WTC11 (cell line): Measurements from ENCODE around the gene KLHL13. TPM values are rescaled to one million over a fixed set of nuclear protein-coding genes. Genes with fewer than 3 reads are reported as not detected.

ENCODE experiments used
- ATAC-seq: fragments of 200-7000 bp; cut with Tn5 transposase; 2 replicates; pipeline ENCODE4 v1.10.0; 2021; ENCODE audit warnings: mild to moderate bottlenecking, moderate library complexity
- CTCF ChIA-PET: fragments of 300-600 bp; sonication (Branson Sonifier 250); formaldehyde crosslinking; loops from one replicate; lab custom pipeline; 2021; ENCODE audit warnings: antibody characterized with exemption; lab: Charles Lee
- POLR2A ChIA-PET: fragments of 350-600 bp; sonication (Branson Sonifier 250); formaldehyde crosslinking; loops from one replicate; lab custom pipeline; 2021; ENCODE audit warnings: antibody characterized with exemption; lab: Charles Lee
- DNase-seq: peaks from one replicate; pipeline ENCODE4 v3.0.0; 2021; ENCODE audit warnings: low spot score
- H3K27ac Mint-ChIP-seq: 2 replicates; pipeline ENCODE4 v1.8.0; 2021; ENCODE audit warnings: mixed read lengths
- H3K27me3 Mint-ChIP-seq: 2 replicates; pipeline ENCODE4 v1.8.0; 2021; ENCODE audit warnings: low read depth, mild to moderate bottlenecking, moderate library complexity, mixed read lengths
- H3K36me3 Mint-ChIP-seq: 2 replicates; pipeline ENCODE4 v1.8.0; 2021; ENCODE audit warnings: mixed read lengths
- H3K4me1 Mint-ChIP-seq: 2 replicates; pipeline ENCODE4 v1.8.0; 2022; ENCODE audit warnings: mixed read lengths
- H3K4me3 Mint-ChIP-seq: 2 replicates; pipeline ENCODE4 v1.8.0; 2021; ENCODE audit warnings: mild to moderate bottlenecking, moderate library complexity, mixed read lengths
- H3K9me3 Mint-ChIP-seq: 2 replicates; pipeline ENCODE4 v1.8.0; 2021; ENCODE audit warnings: mixed read lengths
- ATF3 ChIP-seq: sonication (generic); formaldehyde crosslinking; conservative IDR thresholded peaks from 2 replicates; pipeline ENCODE4 v1.8.1; 2022; ENCODE audit warnings: mild to moderate bottlenecking, missing genetic modification reagents
- CBFB ChIP-seq: sonication (generic); formaldehyde crosslinking; IDR thresholded peaks from 2 replicates; pipeline ENCODE4 v1.8.1; 2022; ENCODE audit warnings: mild to moderate bottlenecking, low read depth, missing genetic modification reagents
- E2F4 ChIP-seq: sonication (generic); formaldehyde crosslinking; IDR thresholded peaks from 2 replicates; pipeline ENCODE4 v1.8.1; 2022; ENCODE audit warnings: low read depth, mild to moderate bottlenecking, moderate library complexity, missing genetic modification reagents, borderline replicate concordance
- ESRRA ChIP-seq: sonication (generic); formaldehyde crosslinking; IDR thresholded peaks from 2 replicates; pipeline ENCODE4 v1.8.1; 2022; ENCODE audit warnings: mild to moderate bottlenecking, missing genetic modification reagents, borderline replicate concordance
- FOXK1 ChIP-seq: sonication (generic); formaldehyde crosslinking; IDR thresholded peaks from 2 replicates; pipeline ENCODE4 v1.8.0; 2022; ENCODE audit warnings: mild to moderate bottlenecking, moderate library complexity, missing genetic modification reagents
- FOXP1 ChIP-seq: sonication (generic); formaldehyde crosslinking; IDR thresholded peaks from 2 replicates; pipeline ENCODE4 v1.8.0; 2022; ENCODE audit warnings: missing genetic modification reagents, mild to moderate bottlenecking, moderate library complexity, borderline replicate concordance
- IRF1 ChIP-seq: sonication (generic); formaldehyde crosslinking; IDR thresholded peaks from 2 replicates; pipeline ENCODE4 v1.8.0; 2023; ENCODE audit warnings: missing genetic modification reagents
- IRF2 ChIP-seq: sonication (generic); formaldehyde crosslinking; IDR thresholded peaks from 2 replicates; pipeline ENCODE4 v1.8.0; 2022; ENCODE audit warnings: low read depth, missing genetic modification reagents, borderline replicate concordance
- KAT7 ChIP-seq: sonication (generic); formaldehyde crosslinking; IDR thresholded peaks from 2 replicates; pipeline ENCODE4 v1.8.1; 2023; ENCODE audit warnings: missing genetic modification reagents, mild to moderate bottlenecking, borderline replicate concordance
- NFATC4 ChIP-seq: fragments of 250-450 bp; sonication (Bioruptor Pico); IDR thresholded peaks from 2 replicates; pipeline ENCODE4 v1.9.0; 2021; ENCODE audit warnings: mild to moderate bottlenecking
- NR2C2 ChIP-seq: sonication (generic); formaldehyde crosslinking; IDR thresholded peaks from 2 replicates; pipeline ENCODE4 v1.8.0; 2022; ENCODE audit warnings: mild to moderate bottlenecking, missing genetic modification reagents
- OVOL2 ChIP-seq: fragments of 250-450 bp; sonication (Bioruptor Pico); IDR thresholded peaks from 2 replicates; pipeline ENCODE4 v1.9.0; 2021; ENCODE audit warnings: mild to moderate bottlenecking, borderline replicate concordance
- RELA ChIP-seq: sonication (generic); formaldehyde crosslinking; IDR thresholded peaks from 2 replicates; pipeline ENCODE4 v1.8.1; 2022; ENCODE audit warnings: missing genetic modification reagents, mild to moderate bottlenecking, borderline replicate concordance
- RORB ChIP-seq: fragments of 250-450 bp; sonication (Bioruptor Pico); IDR thresholded peaks from 2 replicates; pipeline ENCODE4 v1.9.0; 2021; ENCODE audit warnings: mild to moderate bottlenecking
- SMAD4 ChIP-seq: sonication (generic); formaldehyde crosslinking; IDR thresholded peaks from 2 replicates; pipeline ENCODE4 v1.8.0; 2022; ENCODE audit warnings: mild to moderate bottlenecking, missing genetic modification reagents
- SOX15 ChIP-seq: fragments of 250-450 bp; sonication (Bioruptor Pico); IDR thresholded peaks from 2 replicates; pipeline ENCODE4 v1.9.0; 2021; ENCODE audit warnings: mild to moderate bottlenecking
- STAT6 ChIP-seq: sonication (generic); formaldehyde crosslinking; conservative IDR thresholded peaks from 2 replicates; pipeline ENCODE4 v1.8.1; 2023; ENCODE audit warnings: mild to moderate bottlenecking, low read depth, missing genetic modification reagents, moderate library complexity
- TCF7 ChIP-seq: sonication (generic); formaldehyde crosslinking; IDR thresholded peaks from 2 replicates; pipeline ENCODE4 v1.8.0; 2022; ENCODE audit warnings: mild to moderate bottlenecking, low read depth, missing genetic modification reagents, moderate library complexity
- USF1 ChIP-seq: sonication (generic); formaldehyde crosslinking; IDR thresholded peaks from 2 replicates; pipeline ENCODE4 v1.8.0; 2022; ENCODE audit warnings: mild to moderate bottlenecking, missing genetic modification reagents
- ZMAT4 ChIP-seq: fragments of 250-450 bp; sonication (Bioruptor Pico); IDR thresholded peaks from 2 replicates; pipeline ENCODE4 v1.9.0; 2021; ENCODE audit warnings: mild to moderate bottlenecking
- ZNF138 ChIP-seq: sonication (generic); formaldehyde crosslinking; conservative IDR thresholded peaks from 2 replicates; pipeline ENCODE4 v1.8.1; 2022; ENCODE audit warnings: mild to moderate bottlenecking, moderate library complexity, missing genetic modification reagents
- ZNF263 ChIP-seq: sonication (generic); formaldehyde crosslinking; IDR thresholded peaks from 2 replicates; pipeline ENCODE4 v1.8.1; 2022; ENCODE audit warnings: low read depth, mild to moderate bottlenecking, moderate library complexity, missing genetic modification reagents
- ZNF317 ChIP-seq: sonication (generic); formaldehyde crosslinking; IDR thresholded peaks from 2 replicates; pipeline ENCODE4 v1.8.1; 2023; ENCODE audit warnings: low read depth, mild to moderate bottlenecking, moderate library complexity, missing genetic modification reagents, borderline replicate concordance
- ZNF416 ChIP-seq: fragments of 250-450 bp; sonication (Bioruptor Pico); IDR thresholded peaks from 2 replicates; pipeline ENCODE4 v1.9.0; 2021; ENCODE audit warnings: mild to moderate bottlenecking, inconsistent platforms
- ZNF425 ChIP-seq: fragments of 250-450 bp; sonication (Bioruptor Pico); conservative IDR thresholded peaks from 2 replicates; pipeline ENCODE4 v1.9.0; 2021; ENCODE audit warnings: mild to moderate bottlenecking
- ZSCAN18 ChIP-seq: fragments of 250-450 bp; sonication (Bioruptor Pico); IDR thresholded peaks from 2 replicates; pipeline ENCODE4 v2.1.2; 2022; ENCODE audit warnings: mild to moderate bottlenecking, moderate library complexity
- total RNA-seq: library from RNA; stranded (reverse); gene quantifications from 3 replicates; pipeline ENCODE4 v1.2.3, GENCODE V29; 2021

The KLHL13 gene
- total RNA-seq, 1 experiment from 2014 or later: 7.7 TPM

GRCh38 chrX:118047446-118048186 is 69.0 kb downstream of the KLHL13 start:
- no peaks in the 10 kb centered on the region for H3K4me1 Mint-ChIP-seq
- H3K4me3 Mint-ChIP-seq: no peak overlapping the region
- no peak overlapping the region for H3K27ac Mint-ChIP-seq
- H3K9me3 Mint-ChIP-seq: peaks cover 17% of the 10 kb centered on the region
- H3K36me3 Mint-ChIP-seq: 0 out of 2 replicates have a peak, but pooled peaks cover 3% of the 10 kb centered on the region
- ChIA-PET POLR2A (no interaction called here), CTCF (no interaction called here)
- no peak for ATAC-seq
- DNase-seq: no peak
- TF ChIP-seq IRF2 (CRISPR knock-in tag) (no peak), FOXK1 (CRISPR knock-in tag) (no peak), ZNF263 (CRISPR knock-in tag) (no peak), USF1 (no peak), TCF7 (CRISPR knock-in tag) (no peak), CBFB (no peak), ZNF317 (CRISPR knock-in tag) (no peak), ZNF416 (CRISPR knock-in tag) (no peak), ATF3 (CRISPR knock-in tag) (no peak), SMAD4 (CRISPR knock-in tag) (no peak), ZSCAN18 (CRISPR knock-in tag) (no peak), NR2C2 (CRISPR knock-in tag) (no peak), RORB (CRISPR knock-in tag) (no peak), FOXP1 (CRISPR knock-in tag) (no peak), ZMAT4 (CRISPR knock-in tag) (no peak), RELA (CRISPR knock-in tag) (no peak), OVOL2 (CRISPR knock-in tag) (no peak), ESRRA (CRISPR knock-in tag) (no peak)
- no peaks in the 10 kb centered on the region for H3K27me3 Mint-ChIP-seq

GRCh38 chrX:118039591-118039990 is 77.0 kb downstream of the KLHL13 start:
- POLR2A ChIA-PET: no interaction called here
- Mint-ChIP-seq H3K4me3 (no peak overlapping the region), H3K9me3 (peaks cover 19% of the 10 kb centered on the region), H3K27ac (no peak overlapping the region), H3K36me3 (0 out of 2 replicates have a peak, but pooled peaks cover 3% of the 10 kb centered on the region), H3K27me3 (no peaks in the 10 kb centered on the region), H3K4me1 (no peaks in the 10 kb centered on the region)
- DNase-seq: no peak
- CTCF ChIA-PET: no interaction called here
- ATAC-seq: no peak
- TF ChIP-seq ZNF425 (CRISPR knock-in tag) (no peak), IRF1 (CRISPR knock-in tag) (no peak), ZNF317 (CRISPR knock-in tag) (no peak), ZNF138 (no peak), SOX15 (CRISPR knock-in tag) (no peak), KAT7 (CRISPR knock-in tag) (no peak), E2F4 (no peak), STAT6 (no peak), NFATC4 (no peak)
